GM19035 (cell line): ENCODE measurements around the gene NRCAM.

Experiments used
- ATAC-seq: cut with Tn5 transposase; IDR thresholded peaks from one replicate; pipeline ENCODE4 v1.9.1; 2021; ENCODE audit not compliant: unreplicated experiment

The NRCAM gene

DNA sequence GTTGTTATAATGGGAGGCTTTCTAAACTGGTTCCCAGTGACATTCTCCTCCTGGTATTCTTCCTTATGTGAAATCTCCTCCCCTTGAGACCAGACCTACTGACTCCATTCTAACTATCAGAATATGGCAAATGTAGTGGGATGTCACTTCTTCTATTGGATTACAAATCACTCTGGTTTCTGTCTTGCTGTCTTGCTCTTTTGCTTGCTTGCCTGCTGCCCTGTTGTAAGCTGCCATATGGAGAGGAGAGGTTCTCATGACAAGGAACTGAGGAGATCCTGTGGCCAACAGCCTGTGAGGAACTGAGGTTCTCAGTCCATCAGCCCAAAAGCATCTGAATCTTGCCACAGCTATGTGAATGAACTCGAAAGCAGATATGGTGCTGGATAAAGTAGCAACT lies 4.7 kb upstream of the NRCAM start:
- ATAC-seq = no peak

DNA sequence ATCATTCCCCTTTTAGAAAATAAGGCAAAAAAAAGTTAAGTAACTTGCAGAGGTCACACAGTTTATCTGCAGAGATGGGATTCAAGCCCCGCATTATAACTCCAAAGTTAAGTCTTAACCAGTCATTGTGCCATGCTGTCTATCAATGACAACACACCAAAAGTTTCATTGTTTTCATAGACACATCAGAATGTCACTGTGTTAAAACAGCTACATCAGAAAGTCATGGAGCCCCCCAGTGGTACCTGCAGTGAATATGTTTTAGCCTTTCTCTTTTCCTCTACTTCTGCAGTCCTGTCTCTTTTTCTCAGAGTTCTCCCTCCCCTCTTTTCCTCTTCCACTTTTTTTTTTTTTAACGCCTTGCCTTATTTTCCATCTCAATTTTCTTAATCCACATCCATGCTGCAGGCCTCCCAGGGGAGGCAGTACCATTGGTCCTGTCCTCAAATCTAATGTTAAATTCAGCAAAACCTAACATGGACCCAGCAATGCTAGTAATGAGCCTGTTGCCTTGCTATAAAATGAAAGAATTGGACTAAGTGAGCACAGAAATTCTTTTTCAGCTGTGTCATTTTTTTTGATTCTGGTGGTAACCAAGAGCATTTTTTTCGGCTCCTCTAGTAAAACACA lies 3.8 kb upstream of the NRCAM start:
- peak; percentile 44 for ATAC-seq

DNA sequence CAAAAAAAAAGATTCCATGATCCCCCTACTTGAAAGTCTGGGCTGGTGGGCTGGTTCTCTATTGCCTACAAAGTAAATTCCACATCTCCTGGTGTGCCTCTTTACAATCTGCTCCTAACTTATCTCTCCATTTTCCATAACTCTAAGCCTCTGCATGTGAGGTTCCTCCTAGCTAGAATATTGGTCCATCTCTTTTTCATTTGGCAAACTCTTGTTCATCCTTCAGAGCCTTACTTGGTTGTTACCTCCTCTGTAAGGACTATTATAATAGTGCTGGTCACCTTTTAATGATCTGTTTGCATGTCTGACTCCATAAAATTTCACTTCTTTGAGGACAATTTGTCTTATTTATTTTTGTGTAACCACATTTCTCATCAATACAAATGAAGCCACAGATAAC lies 1.6 kb upstream of the NRCAM start:
- ATAC-seq = no peak

DNA sequence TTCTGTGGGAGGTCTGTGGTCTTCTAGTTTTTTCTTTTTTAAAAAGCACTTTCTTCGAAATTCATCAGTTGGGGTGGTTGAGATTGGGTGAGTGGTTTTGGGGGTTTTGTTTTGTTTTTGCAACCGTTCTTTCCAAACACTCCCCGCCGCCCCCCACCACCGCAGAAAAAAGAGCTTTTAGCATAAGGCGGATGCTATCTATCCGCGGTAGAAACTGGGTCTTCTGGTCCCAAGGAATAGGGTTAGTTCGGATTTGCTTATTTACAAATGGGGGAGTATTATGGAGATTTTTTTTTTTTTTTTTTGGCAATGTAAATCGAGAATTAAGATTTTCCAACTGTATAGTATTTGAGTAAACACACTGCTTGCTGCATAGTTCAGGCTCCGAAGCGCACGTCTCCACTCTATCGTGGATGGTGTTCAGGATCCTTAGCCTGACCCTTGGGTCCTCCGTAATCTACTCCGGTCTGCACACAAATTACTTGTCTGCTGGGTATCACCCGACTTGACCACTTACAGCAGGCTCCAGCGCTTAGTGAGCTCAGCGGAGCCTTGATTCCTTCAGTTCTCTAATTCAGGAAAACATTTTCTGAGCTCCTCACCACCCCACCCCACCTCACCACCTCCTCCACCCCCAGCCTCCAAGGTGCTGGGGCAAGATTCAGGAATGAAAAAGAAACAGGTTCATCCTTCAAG lies 757 bp upstream of the NRCAM start:
- no peak for ATAC-seq

DNA sequence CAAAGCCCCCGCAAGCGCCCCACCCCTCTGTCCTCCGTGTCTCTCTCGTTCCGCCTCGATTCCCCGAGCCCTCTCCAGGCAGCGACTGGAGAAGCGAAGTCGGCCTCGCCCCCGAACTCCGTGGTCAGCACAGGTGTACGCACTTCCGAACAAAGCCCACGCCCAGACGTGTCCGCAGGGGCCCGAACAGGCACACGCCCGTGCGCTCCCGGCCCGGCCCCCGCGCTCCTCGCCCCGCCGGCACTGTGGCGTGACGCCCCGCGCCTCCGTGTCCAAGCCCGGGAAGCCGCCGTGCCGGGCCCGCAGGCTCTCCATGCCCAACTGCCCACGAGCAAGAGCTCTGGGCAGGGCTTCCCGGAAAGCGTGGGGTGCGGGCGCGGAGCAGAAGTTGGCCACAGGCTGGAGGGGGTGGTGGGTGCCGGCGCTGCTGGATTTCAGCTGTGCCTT lies 662 bp downstream of the NRCAM start:
- ATAC-seq = no peak

DNA sequence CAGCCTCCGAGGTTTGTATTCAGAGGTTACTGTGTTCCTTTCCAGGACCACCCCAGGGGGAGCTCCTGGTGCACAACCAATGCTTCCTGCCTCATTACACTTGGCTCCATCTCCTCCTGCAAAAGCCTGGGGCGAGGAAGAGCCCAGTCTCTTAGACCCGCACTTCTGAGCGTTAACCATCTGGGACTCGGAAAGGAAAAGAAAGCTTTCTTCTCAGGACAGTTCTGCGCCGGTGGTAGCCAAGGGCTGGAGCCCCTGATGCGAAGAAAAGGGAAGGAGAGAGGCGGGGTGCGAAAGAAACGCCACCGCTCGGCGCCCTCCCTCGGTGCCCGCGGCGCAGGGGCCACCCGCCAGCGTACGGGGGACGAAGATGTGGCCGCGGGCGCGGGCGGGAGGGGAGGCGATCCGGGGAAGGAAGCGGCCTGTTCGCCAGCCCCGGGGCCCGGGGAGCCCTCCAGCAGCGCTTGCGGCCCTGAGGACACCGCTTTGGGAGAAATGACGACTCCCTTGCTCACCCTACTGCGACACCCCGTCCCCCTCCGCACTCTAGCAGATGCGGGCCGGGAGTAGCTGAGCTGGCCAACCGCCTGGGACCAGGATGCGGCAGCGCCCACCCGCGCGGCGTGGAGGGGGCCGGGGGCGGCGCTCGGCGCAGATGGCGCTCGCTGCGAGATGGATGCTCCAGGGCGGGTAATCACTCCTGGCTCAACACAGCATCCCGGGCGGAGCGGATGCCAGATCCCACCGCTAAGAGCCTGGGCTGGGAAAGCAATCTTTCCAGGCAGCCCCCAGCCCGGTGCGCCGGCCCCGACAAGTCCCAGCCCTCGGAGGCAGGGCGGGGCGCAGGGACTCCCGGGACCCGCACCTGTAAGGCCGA lies 1.3 kb downstream of the NRCAM start:
- ATAC-seq = no peak

DNA sequence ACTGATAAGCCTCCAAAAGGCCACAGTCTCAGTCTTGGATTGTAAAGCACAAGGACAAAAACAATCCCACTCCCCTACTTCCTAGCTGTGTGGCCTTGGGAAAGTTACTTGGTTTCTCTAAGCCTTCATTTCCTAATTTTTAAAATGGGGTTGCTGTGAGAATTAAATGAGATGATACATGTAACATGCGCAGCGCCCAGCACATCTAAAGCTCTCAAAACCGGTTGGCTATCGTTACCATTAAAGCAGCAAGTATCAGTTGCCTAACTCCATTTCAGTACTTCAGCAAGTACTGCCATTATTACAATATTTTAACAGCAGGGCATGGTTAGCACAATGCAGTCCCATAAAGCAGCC lies 1.9 kb downstream of the NRCAM start:
- ATAC-seq = no peak

DNA sequence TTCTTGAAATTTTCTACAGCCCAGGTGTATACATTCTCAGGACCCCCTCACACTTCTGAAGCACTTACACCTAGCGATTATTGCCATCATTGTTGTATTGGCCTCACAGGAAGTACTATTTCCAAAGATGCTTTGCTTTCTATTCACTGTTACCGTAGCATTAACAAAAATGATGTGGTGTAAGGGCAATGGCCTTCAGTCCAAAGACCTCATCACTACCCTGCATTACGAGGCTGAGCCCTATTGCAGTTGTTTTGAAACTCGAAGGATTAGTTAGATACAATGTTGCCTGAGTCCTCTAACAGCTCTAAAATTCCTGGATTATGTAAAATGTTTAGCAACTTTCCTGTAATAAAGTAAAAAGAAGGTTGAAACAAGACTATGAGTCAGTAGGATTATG lies 2.9 kb downstream of the NRCAM start:
- no peak for ATAC-seq

DNA sequence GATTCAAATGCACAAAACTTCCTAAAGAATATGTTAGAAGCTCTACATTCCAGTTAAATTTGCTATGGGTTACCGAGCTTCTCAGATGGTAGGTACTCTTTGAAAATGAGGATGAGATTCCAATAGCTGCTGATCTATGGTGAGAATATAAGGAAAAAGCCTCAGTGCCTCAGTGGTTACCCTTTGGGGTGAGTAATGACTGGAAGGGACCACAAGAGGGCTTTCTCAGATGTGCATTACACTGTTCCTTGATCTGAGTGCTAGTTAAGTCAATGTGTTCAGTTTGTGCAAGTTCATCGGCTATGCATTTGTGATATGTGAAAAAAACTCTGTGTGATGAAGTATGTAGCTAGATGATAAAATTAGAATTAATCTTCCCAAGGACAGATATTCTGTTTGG lies 3.5 kb downstream of the NRCAM start:
- ATAC-seq = peak; percentile 45

DNA sequence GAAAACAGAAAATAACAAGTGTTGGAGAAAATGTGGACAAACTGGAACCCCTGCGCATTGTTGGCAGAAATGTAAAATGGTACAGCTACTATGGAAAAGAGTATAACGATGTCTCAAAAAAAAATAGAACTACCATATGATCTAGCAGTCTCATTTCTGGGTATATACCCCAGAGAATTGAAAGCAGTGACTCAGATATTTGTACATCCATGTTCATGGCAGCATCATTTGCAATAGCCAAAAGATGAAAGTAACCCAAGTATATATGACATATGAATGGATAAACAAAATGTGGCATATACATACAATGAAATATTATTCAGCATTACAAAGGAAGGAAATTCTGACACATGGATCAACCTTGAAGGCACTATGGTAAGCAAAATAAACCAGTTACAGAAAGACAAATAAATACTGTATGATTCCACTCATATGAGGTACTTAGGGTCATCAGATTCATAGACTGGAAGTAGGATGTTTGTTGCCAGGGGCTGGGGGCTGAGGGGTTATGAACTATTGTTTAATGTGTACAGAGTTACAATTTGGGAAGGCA lies 4.9 kb downstream of the NRCAM start:
- ATAC-seq = no peak

DNA sequence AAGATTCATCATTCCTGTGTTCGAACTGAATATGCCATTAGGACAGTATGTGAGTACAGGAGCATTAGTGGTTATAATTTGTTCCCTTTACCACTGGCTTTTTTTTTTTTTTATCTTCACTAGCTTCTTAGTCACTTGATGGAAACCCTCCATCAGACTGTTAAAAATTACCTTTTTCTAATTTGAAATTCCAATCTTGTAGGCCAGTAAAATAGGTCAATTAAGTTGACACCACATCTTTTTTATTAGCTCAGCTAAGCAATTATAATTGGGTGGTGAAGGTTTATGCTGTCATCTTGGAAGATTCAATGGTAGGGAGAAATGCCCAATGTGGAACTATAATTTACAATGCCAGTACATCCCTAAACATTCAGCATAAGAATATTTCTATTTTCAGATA lies 6.1 kb downstream of the NRCAM start:
- ATAC-seq = no peak

DNA sequence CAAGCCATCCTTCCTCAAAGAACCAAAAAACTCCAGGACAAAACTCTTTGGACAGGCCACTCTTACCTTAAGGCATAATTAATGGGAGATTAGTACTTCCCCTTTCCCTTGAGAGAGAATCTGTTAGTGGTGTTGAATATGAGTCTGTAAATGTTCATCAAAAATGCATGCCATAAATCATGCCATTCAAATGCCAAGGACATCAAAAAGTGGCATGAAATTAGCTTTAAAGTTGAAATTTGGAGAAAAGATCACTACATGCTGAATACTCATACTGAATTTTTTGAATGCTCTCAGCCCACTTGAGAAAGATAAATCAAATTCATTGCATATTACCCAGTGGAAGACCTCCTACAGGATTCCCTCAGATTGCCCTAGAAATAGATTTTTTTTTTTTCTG lies 6.7 kb downstream of the NRCAM start:
- ATAC-seq = no peak

DNA sequence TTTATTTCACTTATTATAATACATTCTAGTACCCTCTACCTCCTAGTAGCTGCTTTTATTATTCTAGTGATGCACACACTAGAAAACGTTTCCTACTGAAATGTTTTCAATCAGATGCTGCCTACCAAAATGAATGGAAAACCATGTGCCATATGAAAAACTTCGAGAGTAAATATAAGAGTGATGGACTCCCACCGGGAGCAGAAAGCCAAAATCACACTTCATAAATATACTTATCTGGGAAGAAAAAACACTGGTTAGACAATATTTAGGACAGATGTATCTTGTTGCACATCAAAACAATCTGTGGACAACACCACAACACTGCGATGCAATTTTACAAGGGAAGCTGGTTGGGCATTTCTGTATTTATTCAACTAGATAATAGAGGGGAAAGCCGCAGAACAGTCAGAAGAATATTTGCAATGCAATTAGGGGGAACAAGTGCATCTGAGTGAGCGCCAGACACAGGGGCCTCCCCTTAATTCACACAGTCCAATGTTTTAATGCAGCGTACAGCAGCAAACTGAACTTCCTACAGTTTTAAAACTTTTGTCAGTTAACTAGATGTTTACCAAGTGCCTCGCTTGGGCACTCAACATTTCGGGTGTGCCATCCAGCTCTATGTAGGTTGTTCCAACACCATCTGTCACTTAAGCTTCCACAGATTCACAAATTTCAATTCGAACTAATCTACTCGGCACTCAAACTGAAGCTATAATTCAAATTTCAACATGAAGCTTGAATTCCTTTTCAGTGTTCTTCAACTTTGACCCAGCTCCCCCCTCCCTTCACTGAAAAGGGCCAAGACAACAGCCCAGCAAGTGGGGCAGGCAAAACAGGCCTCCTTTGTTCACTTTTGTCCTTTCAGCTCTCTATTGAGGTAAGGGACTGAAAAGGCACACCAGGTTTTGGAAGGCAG lies 7.4 kb downstream of the NRCAM start:
- ATAC-seq = no peak

DNA sequence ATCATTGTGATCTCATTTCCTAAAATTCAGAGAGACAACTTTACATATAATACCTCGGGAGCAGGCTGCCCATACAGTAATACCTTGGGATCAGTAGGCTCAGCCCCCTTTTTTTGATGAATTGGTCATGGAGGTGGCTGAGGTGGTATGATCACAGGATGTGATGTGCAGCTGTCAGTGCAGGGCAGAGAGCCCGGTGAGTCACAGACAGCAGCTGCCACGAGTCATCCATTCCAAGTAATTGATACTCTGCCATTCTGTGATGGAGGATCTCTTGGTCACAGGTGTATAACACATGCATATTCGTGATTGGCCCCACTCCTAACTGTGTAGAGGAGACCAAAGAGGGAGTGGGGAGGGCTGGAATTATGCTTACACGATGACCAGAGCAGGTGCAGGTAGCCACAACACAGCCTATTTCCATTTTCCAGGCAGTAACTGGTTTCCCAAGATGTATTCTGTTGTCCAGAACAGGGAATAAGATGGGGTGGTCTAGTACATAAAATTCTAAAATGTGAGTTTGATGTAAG lies 14.1 kb downstream of the NRCAM start:
- ATAC-seq = no peak

DNA sequence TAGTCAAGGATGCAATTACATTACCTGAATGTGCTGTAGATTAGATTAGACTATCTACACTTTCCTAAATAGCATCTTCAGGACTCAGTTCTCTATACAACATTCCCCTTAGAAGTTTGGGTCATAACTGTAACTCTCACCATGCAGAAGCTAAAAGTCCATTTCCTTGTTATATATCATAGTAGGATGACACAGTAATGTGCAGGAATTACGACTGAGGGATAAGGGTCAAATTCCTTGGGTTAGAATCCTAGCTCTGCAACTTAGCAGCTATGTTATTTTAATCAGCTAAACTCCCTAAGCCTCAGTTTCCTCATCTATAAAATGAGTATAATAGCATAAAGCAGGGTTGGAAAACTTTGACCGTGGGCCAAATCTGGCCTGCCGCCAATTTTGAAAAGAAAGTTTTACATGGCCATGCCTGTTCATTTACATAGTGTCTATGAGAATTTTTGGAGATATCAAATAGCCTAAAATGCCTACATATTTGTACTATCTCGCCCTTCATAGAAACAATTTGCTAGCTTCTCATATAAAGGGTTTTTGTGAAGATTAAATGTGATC lies 14.8 kb downstream of the NRCAM start:
- ATAC-seq = no peak

DNA sequence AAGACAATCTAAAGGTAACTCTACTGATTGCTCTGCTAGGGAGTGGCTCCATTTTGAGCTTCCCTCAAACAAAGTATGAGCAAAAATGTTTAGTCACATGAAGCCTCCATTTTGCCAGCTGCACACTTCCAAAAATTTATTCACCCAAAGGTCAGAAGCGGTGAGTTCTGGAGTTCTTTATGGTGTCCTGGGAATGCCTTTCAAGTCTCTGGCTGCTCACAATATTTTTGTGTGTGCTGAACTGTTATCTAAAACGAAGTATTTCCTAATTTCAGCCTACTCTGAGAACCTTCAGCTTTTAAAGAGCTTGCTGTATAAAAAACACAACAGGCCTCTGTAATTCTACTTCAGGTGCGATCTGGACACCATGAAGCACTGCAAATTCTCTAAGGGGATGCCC lies 15.6 kb downstream of the NRCAM start:
- no peak for ATAC-seq

DNA sequence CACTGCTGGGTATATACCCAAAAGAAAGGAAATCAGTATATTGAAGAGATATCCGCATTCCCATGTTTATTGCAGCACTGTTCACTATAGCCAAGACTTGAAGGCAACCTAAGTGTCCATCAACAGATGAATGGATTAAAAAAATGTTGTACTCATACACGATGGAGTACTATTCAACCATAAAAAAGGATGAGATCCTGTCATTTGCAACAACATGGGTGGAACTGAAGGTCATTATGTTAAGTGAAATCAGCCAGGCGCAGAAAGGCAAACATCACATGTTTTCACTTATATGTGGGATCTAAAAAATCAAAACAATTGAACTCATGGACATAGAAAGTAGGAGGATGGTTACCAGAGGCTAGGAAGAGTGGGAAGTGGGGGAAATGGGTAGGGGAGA lies 19.3 kb downstream of the NRCAM start:
- no peak for ATAC-seq

DNA sequence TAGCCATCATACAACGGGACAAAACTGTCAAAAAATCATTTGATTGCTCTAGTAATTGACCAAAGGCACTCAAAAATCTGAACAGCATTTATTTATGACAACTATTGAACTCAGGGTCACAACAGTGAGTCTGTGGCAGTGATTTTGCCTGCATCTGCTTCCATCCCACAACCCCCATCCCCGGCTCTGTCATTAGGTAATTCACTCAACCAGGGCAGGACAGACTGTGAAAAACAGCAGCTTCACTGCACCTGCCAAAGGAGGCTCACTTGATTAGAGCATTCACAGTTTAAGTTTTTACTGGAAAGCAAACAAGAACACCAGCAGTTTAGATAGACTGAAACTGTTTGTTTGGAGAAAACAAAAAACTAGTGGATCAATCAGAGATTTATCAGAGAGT lies 22.2 kb downstream of the NRCAM start:
- ATAC-seq = no peak

DNA sequence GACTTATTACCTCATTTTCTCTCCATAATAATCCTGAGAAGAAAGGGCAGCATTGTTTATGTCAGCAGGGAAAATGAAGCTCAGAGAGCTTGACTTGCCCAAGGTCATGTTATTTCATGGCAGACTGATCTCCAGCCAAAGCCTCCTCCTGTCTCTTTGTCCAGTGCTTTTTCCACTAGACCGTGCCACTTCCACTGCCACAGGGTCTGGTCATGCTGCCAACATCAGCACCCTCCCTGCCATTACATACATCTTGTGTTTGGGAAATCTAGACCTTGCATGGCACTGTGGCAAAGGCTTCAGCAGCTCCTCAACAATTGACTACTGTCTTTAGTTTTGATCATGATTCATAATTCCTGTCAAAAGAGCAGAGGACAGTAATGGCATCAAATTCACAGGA lies 25.1 kb downstream of the NRCAM start:
- no peak for ATAC-seq

DNA sequence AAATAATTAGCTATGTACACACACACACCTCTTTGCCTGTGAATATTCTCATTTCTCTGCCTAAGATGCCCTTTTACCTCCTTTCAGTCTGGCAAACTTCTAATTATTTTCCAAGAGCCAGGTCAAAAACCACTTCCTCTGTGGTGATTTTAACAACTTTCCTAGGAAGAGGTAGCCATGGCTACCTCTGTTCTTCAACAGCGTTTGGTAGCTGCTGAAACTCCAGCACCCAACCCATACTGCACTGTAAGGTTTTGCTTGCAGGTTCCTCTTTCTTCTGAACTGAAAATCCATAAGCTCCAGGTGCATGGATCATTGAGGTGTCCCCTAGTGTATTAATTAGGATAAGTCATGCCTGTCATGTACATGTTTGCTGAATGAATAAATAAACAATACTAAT lies 25.6 kb downstream of the NRCAM start:
- no peak for ATAC-seq
